ENCODE data around the gene TMEM82.

DNA sequence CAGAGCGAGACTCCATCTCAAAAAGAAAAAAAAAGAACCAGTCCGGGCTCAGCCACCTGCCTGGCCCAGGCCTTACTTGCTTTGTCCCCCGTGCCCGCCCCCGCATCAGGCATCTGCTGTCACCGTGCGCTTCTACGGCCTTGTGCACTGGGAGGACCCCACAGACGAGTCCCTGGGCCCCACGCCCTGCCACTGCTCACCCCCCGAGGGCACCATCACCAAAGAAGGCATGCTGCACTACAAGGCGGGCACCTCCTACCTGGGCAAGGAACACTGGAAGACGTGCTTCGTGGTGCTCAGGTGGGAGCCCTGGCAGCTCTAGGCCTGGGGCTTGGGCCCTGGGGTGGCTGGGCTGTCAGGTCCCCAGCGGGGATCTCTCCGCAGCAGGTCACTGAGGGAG, 11.9 kb upstream of the TMEM82 start:
- TF ChIP-seq, protein P1, sequence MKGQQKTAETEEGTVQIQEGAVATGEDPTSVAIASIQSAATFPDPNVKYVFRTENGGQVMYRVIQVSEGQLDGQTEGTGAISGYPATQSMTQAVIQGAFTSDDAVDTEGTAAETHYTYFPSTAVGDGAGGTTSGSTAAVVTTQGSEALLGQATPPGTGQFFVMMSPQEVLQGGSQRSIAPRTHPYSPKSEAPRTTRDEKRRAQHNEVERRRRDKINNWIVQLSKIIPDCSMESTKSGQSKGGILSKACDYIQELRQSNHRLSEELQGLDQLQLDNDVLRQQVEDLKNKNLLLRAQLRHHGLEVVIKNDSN (IDR thresholded peaks at IDR 0.05): no peak
- no peak for TF ChIP-seq TCF12 (IDR thresholded peaks at IDR 0.05; ENCODE audit: low read depth)
- no peak for TF ChIP-seq NFIC (IDR thresholded peaks at IDR 0.05)
- no peak for TF ChIP-seq YY1 (IDR thresholded peaks at IDR 0.05; ENCODE audit: low read depth)
- no peak for TF ChIP-seq CEBPB (IDR thresholded peaks at IDR 0.05)
- no peak for TF ChIP-seq EP300 (IDR thresholded peaks at IDR 0.05; ENCODE audit: borderline replicate concordance)
- TF ChIP-seq, protein P2, sequence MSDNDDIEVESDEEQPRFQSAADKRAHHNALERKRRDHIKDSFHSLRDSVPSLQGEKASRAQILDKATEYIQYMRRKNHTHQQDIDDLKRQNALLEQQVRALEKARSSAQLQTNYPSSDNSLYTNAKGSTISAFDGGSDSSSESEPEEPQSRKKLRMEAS (IDR thresholded peaks at IDR 0.05): no peak
- no peak for TF ChIP-seq RAD21 (IDR thresholded peaks at IDR 0.05; ENCODE audit: low read depth)
- TF ChIP-seq, protein P3, sequence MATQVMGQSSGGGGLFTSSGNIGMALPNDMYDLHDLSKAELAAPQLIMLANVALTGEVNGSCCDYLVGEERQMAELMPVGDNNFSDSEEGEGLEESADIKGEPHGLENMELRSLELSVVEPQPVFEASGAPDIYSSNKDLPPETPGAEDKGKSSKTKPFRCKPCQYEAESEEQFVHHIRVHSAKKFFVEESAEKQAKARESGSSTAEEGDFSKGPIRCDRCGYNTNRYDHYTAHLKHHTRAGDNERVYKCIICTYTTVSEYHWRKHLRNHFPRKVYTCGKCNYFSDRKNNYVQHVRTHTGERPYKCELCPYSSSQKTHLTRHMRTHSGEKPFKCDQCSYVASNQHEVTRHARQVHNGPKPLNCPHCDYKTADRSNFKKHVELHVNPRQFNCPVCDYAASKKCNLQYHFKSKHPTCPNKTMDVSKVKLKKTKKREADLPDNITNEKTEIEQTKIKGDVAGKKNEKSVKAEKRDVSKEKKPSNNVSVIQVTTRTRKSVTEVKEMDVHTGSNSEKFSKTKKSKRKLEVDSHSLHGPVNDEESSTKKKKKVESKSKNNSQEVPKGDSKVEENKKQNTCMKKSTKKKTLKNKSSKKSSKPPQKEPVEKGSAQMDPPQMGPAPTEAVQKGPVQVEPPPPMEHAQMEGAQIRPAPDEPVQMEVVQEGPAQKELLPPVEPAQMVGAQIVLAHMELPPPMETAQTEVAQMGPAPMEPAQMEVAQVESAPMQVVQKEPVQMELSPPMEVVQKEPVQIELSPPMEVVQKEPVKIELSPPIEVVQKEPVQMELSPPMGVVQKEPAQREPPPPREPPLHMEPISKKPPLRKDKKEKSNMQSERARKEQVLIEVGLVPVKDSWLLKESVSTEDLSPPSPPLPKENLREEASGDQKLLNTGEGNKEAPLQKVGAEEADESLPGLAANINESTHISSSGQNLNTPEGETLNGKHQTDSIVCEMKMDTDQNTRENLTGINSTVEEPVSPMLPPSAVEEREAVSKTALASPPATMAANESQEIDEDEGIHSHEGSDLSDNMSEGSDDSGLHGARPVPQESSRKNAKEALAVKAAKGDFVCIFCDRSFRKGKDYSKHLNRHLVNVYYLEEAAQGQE (IDR thresholded peaks at IDR 0.05; ENCODE audit: low read depth): no peak
- no peak for TF ChIP-seq TEAD4 (IDR thresholded peaks at IDR 0.05)
